ENCODE results near the gene STC2. TPM values are rescaled to one million over a fixed set of nuclear protein-coding genes. Genes with fewer than 3 reads are reported as not detected.

Gene STC2
- total and polyA plus RNA-seq, 2 of the 8 experiments (the other 6 are each of a cell fraction or from before 2014, with no cell fraction given) = 26.4 to 53.1 TPM

- no peak for TF ChIP-seq CHD7 (IDR thresholded peaks at IDR 0.05; ENCODE audit: insufficient replicate concordance, low read length)
Measured at GRCh38 chr5:173341961-173342430, 13.8 kb upstream of the STC2 start (continued).
